RKO (cell line): Measurements from ENCODE around the gene SMIM11.
"Not testable (repeated sequence)": the region's sequence is repeated elsewhere in the genome, so short reads cannot be mapped to it uniquely, and the experiment has no call there.

Source experiments
- DNase-seq: peaks from one replicate; pipeline ENCODE4 v3.0.0-alpha.2; 2016; ENCODE audit warnings: low spot score

The SMIM11 gene

GRCh38 chr21:34355570-34355969 is 19.7 kb upstream of the SMIM11 start:
- DNase-seq = no peak

DNA sequence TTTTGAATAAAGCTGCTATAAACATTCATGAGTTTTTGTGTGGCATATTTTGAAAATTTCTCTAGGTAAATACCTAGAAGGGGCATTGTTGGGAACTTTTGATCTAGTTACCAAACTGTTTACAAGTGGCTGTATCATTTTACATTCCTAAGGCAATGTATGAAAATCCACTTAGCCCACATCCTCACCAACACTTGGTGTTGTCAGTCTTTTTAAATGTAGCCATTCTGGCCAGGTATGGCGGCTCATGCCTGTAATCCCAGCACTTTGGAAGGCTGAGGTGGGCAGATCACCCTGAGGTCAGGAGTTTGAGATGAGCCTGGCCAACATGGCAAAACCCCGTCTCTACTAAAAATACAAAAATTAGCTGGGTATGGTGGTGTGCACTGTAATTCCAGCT is 17.4 kb upstream of the SMIM11 start:
- no peak for DNase-seq

DNA sequence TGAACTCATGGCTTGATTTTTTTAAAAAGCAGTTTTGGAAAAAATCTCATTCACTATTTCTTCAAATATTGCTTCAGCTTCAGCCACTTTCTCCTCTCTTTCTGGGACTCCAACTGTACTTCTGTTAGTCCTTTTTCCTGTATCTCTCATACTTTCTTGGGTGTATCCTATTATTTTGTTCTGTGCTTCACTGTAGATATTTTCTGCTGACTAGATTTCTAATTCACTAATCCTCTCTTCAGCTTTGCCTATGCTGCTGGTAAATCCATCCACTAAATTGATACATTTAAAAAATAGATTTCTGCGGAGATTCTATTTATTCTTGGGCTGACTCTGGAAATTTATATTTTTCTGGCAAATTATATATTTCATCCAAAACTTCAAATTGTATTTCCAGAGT is 16.4 kb upstream of the SMIM11 start:
- no peak for DNase-seq

DNA sequence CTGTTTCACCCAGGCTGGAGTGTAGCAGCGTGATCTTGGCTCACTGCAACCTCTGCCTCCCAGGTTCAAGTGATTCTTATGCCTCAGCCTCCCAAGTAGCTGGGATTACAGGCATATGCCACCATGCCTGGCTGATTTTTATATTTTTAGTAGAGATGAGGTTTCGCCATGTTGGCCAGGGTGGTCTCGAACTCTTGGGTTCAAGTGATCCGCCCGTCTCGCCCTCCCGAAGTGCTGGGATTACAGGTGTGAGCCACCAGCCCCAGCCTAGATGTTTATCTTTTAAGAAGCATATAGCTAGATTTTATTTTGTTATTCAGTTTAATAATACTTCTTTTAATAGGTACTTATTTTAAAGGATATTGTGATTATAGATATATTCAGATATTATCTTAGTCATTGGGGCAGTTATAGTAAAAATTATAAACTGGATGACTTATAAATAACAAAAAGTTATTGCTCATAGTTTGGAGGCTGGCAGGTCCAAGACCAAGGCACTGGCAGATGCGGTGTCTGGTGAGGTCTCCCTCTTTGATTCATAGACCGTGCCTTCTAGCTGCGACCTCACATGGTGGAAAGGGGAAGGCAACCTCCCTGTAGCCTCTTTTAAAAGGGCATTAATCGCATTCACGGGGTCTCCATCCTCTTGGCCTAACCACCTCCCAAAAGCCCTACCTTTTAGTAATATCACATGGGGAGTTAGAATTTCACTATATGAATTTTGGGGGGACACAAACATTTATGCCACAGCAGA is 14.6 kb upstream of the SMIM11 start:
- DNase-seq = no peak

GRCh38 chr21:34362136-34362444 is 13.2 kb upstream of the SMIM11 start:
- no peak for DNase-seq

DNA sequence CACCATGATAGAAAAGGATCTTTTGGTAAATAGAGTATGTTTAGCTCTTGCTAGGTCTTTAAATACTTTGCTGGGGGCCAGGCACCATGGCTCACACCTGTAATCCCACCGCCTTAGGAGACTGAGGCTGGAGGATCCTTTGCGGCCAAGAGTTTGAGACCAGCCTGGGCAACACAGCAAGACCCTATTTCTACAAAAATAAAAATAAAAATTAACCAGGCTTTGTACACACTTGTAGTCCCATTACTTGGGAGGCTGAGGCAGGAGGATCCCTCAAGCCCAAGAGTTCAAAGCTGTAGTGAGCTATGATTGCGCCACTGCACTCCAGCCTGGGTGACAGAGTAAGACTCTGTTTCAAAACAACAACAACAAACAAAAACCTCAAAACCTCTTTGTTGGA is 12.6 kb upstream of the SMIM11 start:
- no peak for DNase-seq

DNA sequence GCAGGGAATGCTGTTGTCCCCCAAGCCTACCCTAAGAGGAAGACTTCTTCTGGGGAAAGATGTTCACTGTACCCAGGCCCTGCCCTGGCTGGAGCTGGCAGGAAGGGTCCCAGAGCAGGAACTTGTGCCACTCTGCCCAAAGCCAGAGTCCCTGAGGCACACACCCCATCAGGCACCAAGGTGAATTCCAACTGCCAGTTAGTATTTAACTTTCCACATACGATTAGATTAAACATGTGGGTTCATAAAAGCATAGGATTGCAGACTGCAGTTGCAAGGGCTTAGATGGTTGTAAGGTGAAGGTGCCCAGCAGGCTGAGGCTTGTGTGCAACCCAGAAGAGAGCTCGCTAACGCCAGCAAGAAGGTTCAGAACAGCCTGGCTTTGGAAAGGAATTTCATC is 11.6 kb upstream of the SMIM11 start, which contains the start of gene KCNE2:
TSS of gene KCNE2 (plus strand) at position 274 of the 400 bp plus-strand sequence. CDS start 6,473 bp downstream, outside the sequence.
- no peak for DNase-seq

- no peak for DNase-seq
Observed at GRCh38 chr21:34364921-34365320, 10.4 kb upstream of the SMIM11 start.

- DNase-seq = no peak
Observed at GRCh38 chr21:34365809-34366208, 9.5 kb upstream of the SMIM11 start.

DNA sequence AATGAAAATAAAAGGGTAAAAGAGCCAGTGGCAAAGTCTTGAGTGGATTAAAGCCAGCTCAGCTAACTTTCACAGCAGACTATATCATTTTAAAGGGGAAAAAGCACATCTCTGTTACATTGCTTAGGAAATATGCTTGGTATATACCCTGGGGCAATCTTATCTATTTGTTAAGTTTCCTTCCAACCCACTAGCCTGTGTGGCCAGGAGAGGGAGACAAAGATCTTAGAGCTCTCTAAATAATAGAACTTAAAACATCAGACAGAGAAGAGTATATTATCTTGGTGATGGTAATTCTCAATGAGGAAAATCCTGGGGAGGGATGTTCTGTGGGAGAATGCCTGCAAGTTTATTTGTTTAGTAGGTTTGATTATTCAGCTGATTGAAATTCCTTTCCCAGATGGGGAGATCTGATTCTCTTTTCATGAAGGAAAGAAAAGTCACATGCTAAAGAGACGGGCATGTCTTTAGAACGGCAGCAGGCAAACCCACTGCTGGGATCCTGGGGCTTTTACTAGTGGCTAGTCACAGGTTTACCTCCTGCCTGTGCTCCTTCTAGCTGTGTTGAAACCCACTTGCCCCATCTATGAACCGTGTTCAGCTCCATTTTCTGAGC is 7.9 kb upstream of the SMIM11 start:
- peak; percentile 71 for DNase-seq

DNA sequence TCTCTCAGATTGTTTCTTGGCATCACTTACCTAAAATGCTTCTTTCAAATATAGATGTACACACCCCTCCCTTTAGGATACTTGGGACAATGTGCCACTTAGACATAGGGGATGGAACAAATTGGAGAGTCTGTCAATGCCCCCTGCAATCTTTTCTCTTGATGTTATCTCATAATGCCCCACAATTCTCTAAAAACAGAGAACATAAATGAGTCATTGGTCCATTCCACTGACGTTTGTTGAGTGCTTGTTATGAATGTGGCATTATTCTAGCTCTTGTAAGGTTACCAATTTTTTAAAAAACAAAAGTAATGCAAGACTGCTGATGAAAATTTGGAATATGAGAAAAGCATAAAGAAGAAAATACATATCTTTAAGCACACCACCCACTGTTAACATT is 5.6 kb upstream of the SMIM11 start:
- DNase-seq = no peak

- DNase-seq = no peak
Observed at GRCh38 chr21:34372321-34372720, 3.0 kb upstream of the SMIM11 start.

DNA sequence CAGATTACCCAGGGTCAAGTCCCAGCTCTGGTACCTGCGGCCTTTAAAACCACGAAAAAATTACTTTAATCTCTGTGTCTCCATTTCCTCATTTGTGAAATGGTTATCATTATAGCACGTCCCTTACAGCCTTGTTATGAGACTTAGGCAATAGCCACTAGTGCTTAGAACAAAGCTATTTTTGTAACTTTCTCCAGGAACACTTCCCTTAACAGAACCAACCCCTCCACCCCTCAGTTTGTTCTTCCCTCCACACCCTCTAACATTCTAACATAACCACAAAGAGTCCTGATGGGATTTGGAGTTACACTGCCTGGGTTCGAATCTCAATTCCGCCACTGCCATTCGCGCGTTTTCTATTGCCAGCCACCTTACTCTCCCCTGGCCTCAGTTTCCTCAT is 845 bp upstream of the SMIM11 start:
- not testable (repeated sequence) for DNase-seq

DNA sequence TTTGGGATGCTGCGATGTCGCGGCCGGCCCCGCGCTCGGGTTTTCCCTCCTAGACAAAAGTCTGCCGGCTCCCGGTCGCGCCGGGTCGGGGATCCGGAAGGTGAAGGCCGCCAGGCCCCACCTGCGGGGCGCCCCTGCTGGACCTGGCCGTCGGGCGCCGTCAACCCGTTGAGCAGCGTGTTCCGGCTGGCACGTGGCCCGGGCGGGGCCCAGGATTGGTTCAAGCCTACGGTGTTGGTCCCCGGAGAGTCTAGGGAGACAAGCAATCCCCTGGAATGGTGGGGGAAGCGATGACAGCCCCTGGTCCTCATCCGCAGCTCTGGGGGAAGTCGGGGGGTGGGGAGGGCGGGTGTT is 289 bp downstream of the SMIM11 start:
- not testable (repeated sequence) for DNase-seq

GRCh38 chr21:34383138-34383537 is 7.8 kb downstream of the SMIM11 start:
- not testable (repeated sequence) for DNase-seq

DNA sequence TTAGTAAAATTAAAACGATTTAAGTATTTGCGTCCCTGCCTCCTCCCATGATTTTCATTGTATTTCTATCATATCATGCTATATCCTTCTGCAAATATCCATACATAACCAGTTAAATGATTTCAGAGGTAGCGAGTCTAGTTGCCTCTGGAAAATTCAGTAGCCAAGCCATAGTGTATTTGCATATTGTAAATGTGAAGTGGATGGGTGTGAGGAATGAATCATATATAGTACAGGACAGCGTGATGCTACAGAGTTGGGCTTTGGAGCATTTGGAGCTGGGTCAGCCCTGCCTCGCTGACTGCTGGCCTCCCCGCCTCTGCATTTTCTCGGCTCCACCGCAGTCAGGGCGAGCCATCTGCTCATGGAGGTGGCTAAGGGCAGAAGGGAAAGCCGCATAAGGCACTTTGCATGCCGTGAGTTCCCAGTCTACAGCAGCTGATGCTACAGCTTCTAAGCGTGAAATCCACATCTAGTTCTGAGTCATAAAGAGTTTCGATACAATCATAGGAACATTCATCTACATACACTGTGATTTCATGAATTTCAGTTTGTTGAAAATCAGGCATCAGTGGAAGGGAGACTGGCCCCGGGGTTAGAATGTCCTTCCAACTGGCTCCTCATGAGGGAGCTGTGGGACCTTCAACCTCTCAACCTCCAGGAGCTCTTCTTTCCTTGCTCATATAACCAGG is 8.6 kb downstream of the SMIM11 start:
- not testable (repeated sequence) for DNase-seq

DNA sequence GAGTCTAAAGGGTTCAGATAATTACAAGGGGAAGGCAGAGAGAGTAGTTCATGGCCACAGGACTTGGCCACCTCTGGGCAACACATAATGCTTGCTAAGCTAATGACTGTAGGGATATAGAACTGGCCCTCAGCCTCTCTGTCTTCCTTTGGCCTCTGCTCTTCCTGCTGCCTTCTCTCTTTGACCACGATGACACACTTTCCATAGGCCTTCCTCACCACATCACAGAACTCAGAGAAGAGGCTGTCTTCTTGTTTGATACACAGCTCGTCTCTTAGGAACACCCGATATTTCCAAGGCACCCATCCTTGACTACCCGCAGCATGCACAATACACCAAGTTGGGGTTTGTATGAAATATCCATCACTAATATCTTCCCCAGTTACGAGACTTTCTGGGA is 25.2 kb downstream of the SMIM11 start:
- DNase-seq = not testable (repeated sequence)

GRCh38 chr21:34404742-34405141 is 29.4 kb downstream of the SMIM11 start:
- DNase-seq = not testable (repeated sequence)

DNA sequence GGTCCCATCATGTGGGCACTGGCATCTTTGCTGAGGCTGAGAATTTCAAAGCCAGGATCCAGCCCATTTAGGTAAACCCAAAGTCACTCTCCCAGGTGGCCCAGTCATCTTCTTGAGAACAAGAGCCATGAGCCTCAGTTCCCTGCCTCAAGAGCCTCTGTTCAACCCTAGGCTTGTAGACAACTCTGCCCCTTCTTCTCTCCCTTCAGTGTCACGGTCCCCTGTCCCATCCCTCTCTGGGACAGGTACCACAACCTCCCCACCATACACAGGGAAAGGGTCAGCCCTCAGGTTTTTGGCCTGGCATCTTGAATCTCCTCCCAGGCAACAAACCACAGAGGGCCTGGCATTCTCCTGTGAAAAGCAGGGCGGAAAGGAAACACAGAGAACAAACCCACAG is 30.4 kb downstream of the SMIM11 start:
- not testable (repeated sequence) for DNase-seq

DNA sequence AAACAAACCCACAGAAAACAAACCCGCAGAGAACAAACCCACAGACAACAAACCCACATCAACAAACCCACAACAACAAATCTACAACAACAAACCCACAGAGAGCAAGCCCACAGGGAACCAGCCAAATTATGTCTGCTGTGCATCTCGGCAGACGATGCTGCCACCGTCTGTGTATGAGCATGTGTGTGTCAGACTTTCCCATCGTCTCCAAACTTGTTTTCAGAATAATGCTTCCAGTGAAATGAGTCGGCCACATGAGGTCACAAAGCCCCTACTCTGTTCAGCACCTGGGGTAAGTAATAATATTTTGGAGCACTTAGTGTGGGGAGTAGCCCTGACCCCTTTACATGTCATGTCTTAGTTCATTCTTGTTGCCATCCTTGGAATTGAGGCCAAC is 30.8 kb downstream of the SMIM11 start:
- DNase-seq = not testable (repeated sequence)

GRCh38 chr21:34406676-34407075 is 31.4 kb downstream of the SMIM11 start:
- not testable (repeated sequence) for DNase-seq

DNA sequence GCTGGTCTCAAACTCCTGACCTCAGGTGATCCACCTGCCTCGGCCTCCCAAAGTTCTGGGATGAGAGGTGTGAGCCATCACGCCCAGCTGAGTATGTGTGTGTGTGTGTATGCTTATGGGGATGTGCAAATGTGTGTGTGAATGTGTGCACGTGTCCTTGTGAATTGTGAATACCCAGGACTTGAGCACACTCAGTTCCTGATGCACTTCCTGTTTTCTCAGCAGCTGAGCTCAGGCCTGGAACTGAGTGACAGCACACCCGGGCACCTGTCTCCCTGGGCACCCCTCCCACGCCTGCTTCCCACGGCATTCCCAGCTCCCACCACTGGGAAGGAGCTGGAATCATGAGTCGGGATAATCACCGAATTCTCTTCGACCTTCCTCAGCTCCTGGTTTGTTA is 32.0 kb downstream of the SMIM11 start:
- DNase-seq = not testable (repeated sequence)

- not testable (repeated sequence) for DNase-seq
Observed at GRCh38 chr21:34417448-34418077, 42.3 kb downstream of the SMIM11 start.
